GM12873 (cell line): ENCODE measurements around the gene LIPA.

Experiments used
- CTCF ChIP-seq: IDR thresholded peaks from 2 replicates; pipeline ENCODE4 v1.5.1; 2012; ENCODE audit warnings: low read depth, mild to moderate bottlenecking, moderate library complexity, low read length, control low read depth; ENCODE audit not compliant: insufficient read depth; ENCODE audit errors: missing control alignments

The LIPA gene

GRCh38 chr10:89269433-89270152 lies 18.0 kb upstream of the LIPA start:
- TF ChIP-seq CTCF: no peak

- no peak for TF ChIP-seq CTCF
Observed at GRCh38 chr10:89266721-89267453, 15.3 kb upstream of the LIPA start.

GRCh38 chr10:89263531-89263930 lies 12.0 kb upstream of the LIPA start:
- no peak for TF ChIP-seq CTCF

- TF ChIP-seq CTCF: no peak
Observed at GRCh38 chr10:89263091-89263490, 11.5 kb upstream of the LIPA start.

GRCh38 chr10:89262086-89263051 lies 10.8 kb upstream of the LIPA start:
- no peak for TF ChIP-seq CTCF

GRCh38 chr10:89258881-89259280 lies 7.3 kb upstream of the LIPA start:
- no peak for TF ChIP-seq CTCF

- TF ChIP-seq CTCF: no peak
Observed at GRCh38 chr10:89257581-89257980, 6.0 kb upstream of the LIPA start.
